H1 (cell line): ENCODE results near the gene MAP3K10. TPM values are rescaled to one million over a fixed set of nuclear protein-coding genes. Genes with fewer than 3 reads are reported as not detected.

ENCODE experiments used
- ASH2L ChIP-seq: fragments of 200-600, 300-600 bp; sonication (generic); IDR thresholded peaks from one replicate; pipeline ENCODE4 v1.7.1; 2017; ENCODE audit warnings: low read length
- BRCA1 ChIP-seq: IDR thresholded peaks from 2 replicates; pipeline ENCODE4 v1.6.1; 2012; ENCODE audit warnings: low read depth, low read length, improper control_type of control experiment
- CBX5 ChIP-seq: fragments of 300-800, 300-1000 bp; sonication (generic); IDR thresholded peaks from 2 replicates; pipeline ENCODE4 v1.7.1; 2016; ENCODE audit warnings: antibody characterized with exemption, low read length, low read depth
- EGR1 ChIP-seq: IDR thresholded peaks from 2 replicates; pipeline ENCODE4 v1.6.1; 2011; ENCODE audit warnings: low read depth, low read length, borderline replicate concordance
- FOSL1 ChIP-seq: IDR thresholded peaks from 2 replicates; pipeline ENCODE4 v1.6.1; 2011; ENCODE audit warnings: mild to moderate bottlenecking, low read depth, low read length, moderate library complexity; ENCODE audit not compliant: insufficient read depth
- KDM4A ChIP-seq: IDR thresholded peaks from one replicate; pipeline ENCODE4 v1.7.1; 2012; ENCODE audit warnings: low read depth, mild to moderate bottlenecking, moderate library complexity, low read length, inconsistent platforms; ENCODE audit not compliant: severe bottlenecking
- NRF1 ChIP-seq: IDR thresholded peaks from 2 replicates; pipeline ENCODE4 v1.6.1; 2011; ENCODE audit warnings: mild to moderate bottlenecking, low read depth, low read length, improper control_type of control experiment
- POLR2A ChIP-seq, 2 experiments: IDR thresholded peaks; 1 replicate in 1 of 2; 2 replicates in 1 of 2; pipeline ENCODE4 v1.6.1; 2011; ENCODE audit warnings: low read depth in 2 of 2, low read length in 2 of 2, mild to moderate bottlenecking in 2 of 2; ENCODE audit errors: control extremely low read depth in 1 of 2
- SP1 ChIP-seq: IDR thresholded peaks from 2 replicates; pipeline ENCODE4 v1.6.1; 2011; ENCODE audit warnings: low read depth, low read length
- TCF12 ChIP-seq: IDR thresholded peaks from 2 replicates; pipeline ENCODE4 v1.6.1; 2011; ENCODE audit warnings: low read depth, mild to moderate bottlenecking, low read length
- polyA plus RNA-seq, 7 experiments: library from polyadenylated mRNA; depleted of rRNA in 3 of 7; stranded (reverse) in 5 of 7; unstranded in 2 of 7; fragments of >200 nt in 5 of 7; fragments of 200-250 nt in 2 of 7; gene quantifications; 1 replicate in 5 of 7; 2 replicates in 1 of 7; 4 replicates in 1 of 7; pipeline versions ENCODE4 v1.2.1 to v1.2.3, GENCODE V29; 2011 to 2013; ENCODE audit warnings: missing spikeins in 2 of 7, mixed read lengths in 2 of 7
- total RNA-seq: library from RNA; stranded (reverse); fragmentation: NEBNext Ultra II Directional; extraction: Animal tissue kit (Norgen Biotek cat#: 25700); gene quantifications from 2 replicates; pipeline ENCODE4 v1.2.1, GENCODE V29; 2021
- TF ChIP-seq, protein P1 (sequence below): fragments of 300-600 bp; sonication (generic); IDR thresholded peaks from 2 replicates; pipeline ENCODE4 v1.7.1; 2012; ENCODE audit warnings: low read length, moderate library complexity, mild to moderate bottlenecking, inconsistent platforms; ENCODE audit not compliant: insufficient replicate concordance

Gene MAP3K10
- total and polyA plus RNA-seq, 2 of the 8 experiments (the other 6 are each of a cell fraction or from before 2014, with no cell fraction given) = 4.9 to 15.9 TPM

DNA sequence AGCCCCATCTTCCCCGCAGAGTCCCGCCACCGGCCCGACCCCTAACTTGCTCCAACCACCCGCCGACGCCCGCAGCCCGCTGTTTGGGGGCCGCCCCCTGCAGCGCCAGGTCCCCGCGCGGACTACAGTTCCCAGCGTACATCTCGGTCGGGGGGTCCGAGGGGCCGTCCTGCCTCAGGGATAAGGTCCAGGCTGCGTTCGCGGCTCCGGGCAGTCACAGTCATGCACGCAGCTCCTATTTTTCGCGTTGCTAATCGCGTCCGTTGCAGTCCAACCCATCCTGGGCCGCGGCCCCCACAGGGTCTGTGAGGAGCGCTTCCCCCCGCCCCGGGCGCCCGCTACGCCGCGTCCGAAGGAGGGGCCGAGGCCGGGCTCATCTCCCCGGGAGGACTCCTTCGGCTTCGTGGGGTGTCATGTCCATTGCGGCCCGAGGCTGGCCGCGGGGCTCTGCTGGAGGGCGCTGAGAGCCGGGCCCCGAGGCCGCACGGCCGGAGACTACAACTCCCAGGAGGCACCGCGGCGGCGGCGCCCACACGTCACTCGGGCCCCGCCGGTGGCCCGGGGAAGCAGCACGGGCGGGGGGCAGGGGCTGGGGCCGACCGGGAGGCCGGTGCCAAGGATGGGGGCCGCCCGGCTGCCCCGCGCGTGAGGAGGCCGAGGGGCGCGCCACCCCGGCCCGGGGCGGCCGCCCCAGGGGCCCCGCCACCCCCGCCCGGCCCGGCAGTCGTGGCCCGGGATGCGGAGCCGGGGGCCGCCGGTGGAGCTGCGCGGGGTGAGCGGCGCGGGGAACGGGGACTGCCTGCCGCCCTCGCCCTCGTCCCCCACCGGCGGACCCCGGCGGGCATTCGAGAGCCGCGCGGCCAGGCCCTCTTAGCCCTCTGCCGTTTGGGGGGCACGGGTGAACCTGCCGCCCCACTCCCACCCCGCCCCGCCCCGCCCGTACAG lies at the start of gene MAP3K10 (continued):
- no peak for TF ChIP-seq BRCA1
- peak; percentile 47 for TF ChIP-seq ASH2L
- TF ChIP-seq, protein P1, sequence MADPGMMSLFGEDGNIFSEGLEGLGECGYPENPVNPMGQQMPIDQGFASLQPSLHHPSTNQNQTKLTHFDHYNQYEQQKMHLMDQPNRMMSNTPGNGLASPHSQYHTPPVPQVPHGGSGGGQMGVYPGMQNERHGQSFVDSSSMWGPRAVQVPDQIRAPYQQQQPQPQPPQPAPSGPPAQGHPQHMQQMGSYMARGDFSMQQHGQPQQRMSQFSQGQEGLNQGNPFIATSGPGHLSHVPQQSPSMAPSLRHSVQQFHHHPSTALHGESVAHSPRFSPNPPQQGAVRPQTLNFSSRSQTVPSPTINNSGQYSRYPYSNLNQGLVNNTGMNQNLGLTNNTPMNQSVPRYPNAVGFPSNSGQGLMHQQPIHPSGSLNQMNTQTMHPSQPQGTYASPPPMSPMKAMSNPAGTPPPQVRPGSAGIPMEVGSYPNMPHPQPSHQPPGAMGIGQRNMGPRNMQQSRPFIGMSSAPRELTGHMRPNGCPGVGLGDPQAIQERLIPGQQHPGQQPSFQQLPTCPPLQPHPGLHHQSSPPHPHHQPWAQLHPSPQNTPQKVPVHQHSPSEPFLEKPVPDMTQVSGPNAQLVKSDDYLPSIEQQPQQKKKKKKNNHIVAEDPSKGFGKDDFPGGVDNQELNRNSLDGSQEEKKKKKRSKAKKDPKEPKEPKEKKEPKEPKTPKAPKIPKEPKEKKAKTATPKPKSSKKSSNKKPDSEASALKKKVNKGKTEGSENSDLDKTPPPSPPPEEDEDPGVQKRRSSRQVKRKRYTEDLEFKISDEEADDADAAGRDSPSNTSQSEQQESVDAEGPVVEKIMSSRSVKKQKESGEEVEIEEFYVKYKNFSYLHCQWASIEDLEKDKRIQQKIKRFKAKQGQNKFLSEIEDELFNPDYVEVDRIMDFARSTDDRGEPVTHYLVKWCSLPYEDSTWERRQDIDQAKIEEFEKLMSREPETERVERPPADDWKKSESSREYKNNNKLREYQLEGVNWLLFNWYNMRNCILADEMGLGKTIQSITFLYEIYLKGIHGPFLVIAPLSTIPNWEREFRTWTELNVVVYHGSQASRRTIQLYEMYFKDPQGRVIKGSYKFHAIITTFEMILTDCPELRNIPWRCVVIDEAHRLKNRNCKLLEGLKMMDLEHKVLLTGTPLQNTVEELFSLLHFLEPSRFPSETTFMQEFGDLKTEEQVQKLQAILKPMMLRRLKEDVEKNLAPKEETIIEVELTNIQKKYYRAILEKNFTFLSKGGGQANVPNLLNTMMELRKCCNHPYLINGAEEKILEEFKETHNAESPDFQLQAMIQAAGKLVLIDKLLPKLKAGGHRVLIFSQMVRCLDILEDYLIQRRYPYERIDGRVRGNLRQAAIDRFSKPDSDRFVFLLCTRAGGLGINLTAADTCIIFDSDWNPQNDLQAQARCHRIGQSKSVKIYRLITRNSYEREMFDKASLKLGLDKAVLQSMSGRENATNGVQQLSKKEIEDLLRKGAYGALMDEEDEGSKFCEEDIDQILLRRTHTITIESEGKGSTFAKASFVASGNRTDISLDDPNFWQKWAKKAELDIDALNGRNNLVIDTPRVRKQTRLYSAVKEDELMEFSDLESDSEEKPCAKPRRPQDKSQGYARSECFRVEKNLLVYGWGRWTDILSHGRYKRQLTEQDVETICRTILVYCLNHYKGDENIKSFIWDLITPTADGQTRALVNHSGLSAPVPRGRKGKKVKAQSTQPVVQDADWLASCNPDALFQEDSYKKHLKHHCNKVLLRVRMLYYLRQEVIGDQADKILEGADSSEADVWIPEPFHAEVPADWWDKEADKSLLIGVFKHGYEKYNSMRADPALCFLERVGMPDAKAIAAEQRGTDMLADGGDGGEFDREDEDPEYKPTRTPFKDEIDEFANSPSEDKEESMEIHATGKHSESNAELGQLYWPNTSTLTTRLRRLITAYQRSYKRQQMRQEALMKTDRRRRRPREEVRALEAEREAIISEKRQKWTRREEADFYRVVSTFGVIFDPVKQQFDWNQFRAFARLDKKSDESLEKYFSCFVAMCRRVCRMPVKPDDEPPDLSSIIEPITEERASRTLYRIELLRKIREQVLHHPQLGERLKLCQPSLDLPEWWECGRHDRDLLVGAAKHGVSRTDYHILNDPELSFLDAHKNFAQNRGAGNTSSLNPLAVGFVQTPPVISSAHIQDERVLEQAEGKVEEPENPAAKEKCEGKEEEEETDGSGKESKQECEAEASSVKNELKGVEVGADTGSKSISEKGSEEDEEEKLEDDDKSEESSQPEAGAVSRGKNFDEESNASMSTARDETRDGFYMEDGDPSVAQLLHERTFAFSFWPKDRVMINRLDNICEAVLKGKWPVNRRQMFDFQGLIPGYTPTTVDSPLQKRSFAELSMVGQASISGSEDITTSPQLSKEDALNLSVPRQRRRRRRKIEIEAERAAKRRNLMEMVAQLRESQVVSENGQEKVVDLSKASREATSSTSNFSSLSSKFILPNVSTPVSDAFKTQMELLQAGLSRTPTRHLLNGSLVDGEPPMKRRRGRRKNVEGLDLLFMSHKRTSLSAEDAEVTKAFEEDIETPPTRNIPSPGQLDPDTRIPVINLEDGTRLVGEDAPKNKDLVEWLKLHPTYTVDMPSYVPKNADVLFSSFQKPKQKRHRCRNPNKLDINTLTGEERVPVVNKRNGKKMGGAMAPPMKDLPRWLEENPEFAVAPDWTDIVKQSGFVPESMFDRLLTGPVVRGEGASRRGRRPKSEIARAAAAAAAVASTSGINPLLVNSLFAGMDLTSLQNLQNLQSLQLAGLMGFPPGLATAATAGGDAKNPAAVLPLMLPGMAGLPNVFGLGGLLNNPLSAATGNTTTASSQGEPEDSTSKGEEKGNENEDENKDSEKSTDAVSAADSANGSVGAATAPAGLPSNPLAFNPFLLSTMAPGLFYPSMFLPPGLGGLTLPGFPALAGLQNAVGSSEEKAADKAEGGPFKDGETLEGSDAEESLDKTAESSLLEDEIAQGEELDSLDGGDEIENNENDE = no peak
- TF ChIP-seq EGR1 = no peak
- no peak for TF ChIP-seq FOSL1
- no peak for TF ChIP-seq NRF1
- no peak for TF ChIP-seq POLR2A (IDR thresholded peaks at IDR 0.05; ENCODE audit: control extremely low read depth in 1 of 2, low read depth in 2 of 2, low read length in 2 of 2)
- peak; percentile 95 for TF ChIP-seq KDM4A
- no peak for TF ChIP-seq TCF12
- no peak for TF ChIP-seq SP1
- no peak for TF ChIP-seq CBX5
